HEK293 (cell line): ENCODE results near the gene CEP135.

Source experiments
- CTCF ChIA-PET: fragments of 350-600 bp; formaldehyde crosslinking; extraction: SDS; loops from one replicate; lab custom pipeline; 2021; ENCODE audit warnings: antibody characterized with exemption; lab: Yijun Ruan, JAX
- POLR2A ChIA-PET: fragments of 300-600 bp; formaldehyde crosslinking; extraction: SDS; loops from one replicate; lab custom pipeline; 2020; ENCODE audit warnings: antibody characterized with exemption, inconsistent platforms; lab: Yijun Ruan, JAX
- H3K27ac ChIP-seq: fragments of 200-500 bp; sonication (Bioruptor generic); 2 replicates; pipeline ENCODE4 v1.5.1; 2014; ENCODE audit warnings: low read depth, low read length, control low read depth, inconsistent platforms; ENCODE audit errors: extremely low read depth
- H3K36me3 ChIP-seq, 2 experiments: fragments of 200-500 bp in 1 of 2; sonication (Bioruptor generic) in 1 of 2; 1 replicate in 1 of 2; 2 replicates in 1 of 2; pipeline ENCODE4 v1.5.1; 2014 to 2017; ENCODE audit warnings: inconsistent platforms in 2 of 2, low read length in 2 of 2; ENCODE audit not compliant: control insufficient read depth in 2 of 2, insufficient read depth in 1 of 2
- H3K4me1 ChIP-seq: fragments of 200-500 bp; sonication (Bioruptor generic); 2 replicates; pipeline ENCODE4 v1.5.1; 2014; ENCODE audit warnings: mild to moderate bottlenecking, low read length, inconsistent platforms; ENCODE audit not compliant: control insufficient read depth, insufficient read depth
- H3K4me3 ChIP-seq: 2 replicates; pipeline ENCODE4 v1.5.1; 2011; ENCODE audit warnings: low read depth, mild to moderate bottlenecking, control low read depth, low read length, moderate library complexity
- H3K9me3 ChIP-seq: fragments of 200-500 bp; sonication (Bioruptor generic); 2 replicates; pipeline ENCODE4 v1.5.1; 2014; ENCODE audit warnings: low read depth, low read length, inconsistent platforms; ENCODE audit not compliant: control insufficient read depth, insufficient read depth
- FEZF1 ChIP-seq: fragments of 450-650 bp; formaldehyde crosslinking; IDR thresholded peaks from 2 replicates; pipeline ENCODE4 v1.5.1; 2016; ENCODE audit warnings: missing biosample characterization, missing genetic modification characterization
- GLI2 ChIP-seq: fragments of 450-650 bp; formaldehyde crosslinking; IDR thresholded peaks from 2 replicates; pipeline ENCODE4; 2017; ENCODE audit warnings: missing biosample characterization, missing genetic modification characterization, low read depth, borderline replicate concordance
- KLF9 ChIP-seq: fragments of 450-650 bp; formaldehyde crosslinking; IDR thresholded peaks from 2 replicates; pipeline ENCODE4 v1.5.1; 2016; ENCODE audit warnings: missing biosample characterization, missing genetic modification characterization, low read depth
- OSR2 ChIP-seq: fragments of 450-650 bp; formaldehyde crosslinking; IDR thresholded peaks from 2 replicates; pipeline ENCODE4 v1.5.1; 2016; ENCODE audit warnings: missing biosample characterization, missing genetic modification characterization
- OVOL3 ChIP-seq: fragments of 450-650 bp; formaldehyde crosslinking; IDR thresholded peaks from 2 replicates; pipeline ENCODE4 v1.5.1; 2016; ENCODE audit warnings: missing biosample characterization, missing genetic modification characterization
- PBX3 ChIP-seq: sonication (generic); formaldehyde crosslinking; IDR thresholded peaks from 2 replicates; pipeline ENCODE4 v1.8.1; 2022; ENCODE audit warnings: mild to moderate bottlenecking, moderate library complexity, missing genetic modification reagents
- TCF7L2 ChIP-seq: IDR thresholded peaks from 2 replicates; pipeline ENCODE4 v1.6.1; 2011; ENCODE audit warnings: low read depth, mild to moderate bottlenecking, inconsistent platforms, low read length, moderate library complexity, borderline replicate concordance
- ZBTB10 ChIP-seq: fragments of 450-650 bp; formaldehyde crosslinking; IDR thresholded peaks from 2 replicates; pipeline ENCODE4 v1.5.1; 2016; ENCODE audit warnings: missing biosample characterization, missing genetic modification characterization
- ZBTB44 ChIP-seq: fragments of 450-650 bp; IDR thresholded peaks from 2 replicates; pipeline ENCODE4 v1.5.1; 2018; ENCODE audit warnings: missing biosample characterization, mild to moderate bottlenecking, missing genetic modification characterization
- ZFP3 ChIP-seq: fragments of 450-650 bp; formaldehyde crosslinking; IDR thresholded peaks from 2 replicates; pipeline ENCODE4 v1.5.1; 2016; ENCODE audit warnings: low read depth, missing biosample characterization, missing genetic modification characterization
- ZFP37 ChIP-seq: fragments of 450-650 bp; formaldehyde crosslinking; IDR thresholded peaks from 2 replicates; pipeline ENCODE4 v1.5.1; 2016; ENCODE audit warnings: missing biosample characterization, missing genetic modification characterization
- ZNF132 ChIP-seq: fragments of 450-650 bp; formaldehyde crosslinking; IDR thresholded peaks from 2 replicates; pipeline ENCODE4 v1.5.1; 2017; ENCODE audit warnings: missing biosample characterization, missing genetic modification characterization, borderline replicate concordance
- ZNF184 ChIP-seq: fragments of 450-650 bp; IDR thresholded peaks from 2 replicates; pipeline ENCODE4 v1.5.1; 2018; ENCODE audit warnings: missing biosample characterization, mild to moderate bottlenecking, missing genetic modification characterization
- ZNF239 ChIP-seq: fragments of 450-650 bp; formaldehyde crosslinking; IDR thresholded peaks from 2 replicates; pipeline ENCODE4 v1.5.1; 2016; ENCODE audit warnings: missing biosample characterization, missing genetic modification characterization
- ZNF433 ChIP-seq: fragments of 450-650 bp; formaldehyde crosslinking; IDR thresholded peaks from 2 replicates; pipeline ENCODE4 v1.5.1; 2016; ENCODE audit warnings: missing biosample characterization, missing genetic modification characterization, low read depth
- ZNF514 ChIP-seq: fragments of 450-650 bp; formaldehyde crosslinking; IDR thresholded peaks from 2 replicates; pipeline ENCODE4 v1.5.1; 2016; ENCODE audit warnings: missing biosample characterization, missing genetic modification characterization
- ZNF624 ChIP-seq: fragments of 450-650 bp; formaldehyde crosslinking; IDR thresholded peaks from 2 replicates; pipeline ENCODE4 v1.5.1; 2017; ENCODE audit warnings: missing biosample characterization, missing genetic modification characterization
- ZNF654 ChIP-seq: fragments of 450-650 bp; formaldehyde crosslinking; IDR thresholded peaks from 2 replicates; pipeline ENCODE4 v1.5.1; 2016; ENCODE audit warnings: low read depth, missing biosample characterization, missing genetic modification characterization
- ZNF664 ChIP-seq: fragments of 450-650 bp; formaldehyde crosslinking; IDR thresholded peaks from 2 replicates; pipeline ENCODE4 v1.5.1; 2016; ENCODE audit warnings: missing biosample characterization, missing genetic modification characterization
- ZNF707 ChIP-seq: fragments of 450-650 bp; formaldehyde crosslinking; IDR thresholded peaks from 2 replicates; pipeline ENCODE4 v1.5.1; 2016; ENCODE audit warnings: missing biosample characterization, missing genetic modification characterization
- ZNF791 ChIP-seq: fragments of 450-650 bp; formaldehyde crosslinking; IDR thresholded peaks from 2 replicates; pipeline ENCODE4 v1.5.1; 2016; ENCODE audit warnings: missing biosample characterization, missing genetic modification characterization
- ZSCAN5A ChIP-seq: fragments of 450-650 bp; formaldehyde crosslinking; IDR thresholded peaks from 2 replicates; pipeline ENCODE4 v1.5.1; 2016; ENCODE audit warnings: missing biosample characterization, missing genetic modification characterization

Gene CEP135

GRCh38 chr4:56026596-56026995, 77.9 kb downstream of the CEP135 start:
- ChIA-PET POLR2A (no interaction called here), CTCF (no interaction called here)
- Histone ChIP-seq H3K27ac (no peak overlapping the region), H3K9me3 (no peaks in the 10 kb centered on the region), H3K4me1 (no peaks in the 10 kb centered on the region), H3K36me3 (peaks cover 11 to 68% of the 10 kb centered on the region in 2 experiments; a peak in 2 of 3 replicates), H3K4me3 (no peak overlapping the region)
- TF ChIP-seq ZNF707 (tag by site-specific recombination) (no peak), TCF7L2 (no peak), ZNF239 (tag by site-specific recombination) (no peak), ZNF514 (tag by site-specific recombination) (no peak), ZNF624 (no peak), ZSCAN5A (no peak), ZNF132 (no peak), OVOL3 (tag by site-specific recombination) (no peak), ZBTB44 (tag by site-specific recombination) (no peak), ZNF791 (no peak), GLI2 (no peak)

GRCh38 chr4:56028165-56028564, 79.4 kb downstream of the CEP135 start:
- TF ChIP-seq TCF7L2 (no peak), ZNF184 (peak; percentile 97)
- Histone ChIP-seq H3K9me3 (no peaks in the 10 kb centered on the region), H3K4me1 (no peaks in the 10 kb centered on the region), H3K36me3 (peaks cover 11 to 58% of the 10 kb centered on the region in 2 experiments; a peak in 2 of 3 replicates), H3K4me3 (no peak overlapping the region), H3K27ac (no peak overlapping the region)
- ChIA-PET POLR2A (no interaction called here), CTCF (no interaction called here)

- no peak overlapping the region for H3K4me3 ChIP-seq
- no peak overlapping the region for H3K27ac ChIP-seq
- H3K4me1 ChIP-seq: no peaks in the 10 kb centered on the region
- H3K36me3 ChIP-seq: no peaks in the 10 kb centered on the region
- ChIA-PET CTCF (no interaction called here), POLR2A (no interaction called here)
- no peak for TF ChIP-seq TCF7L2
- TF ChIP-seq ZFP37 (tag by site-specific recombination): no peak
- TF ChIP-seq ZNF654 (tag by site-specific recombination): no peak
- TF ChIP-seq ZNF433 (tag by site-specific recombination): no peak
- no peaks in the 10 kb centered on the region for H3K9me3 ChIP-seq
Observed at GRCh38 chr4:56038487-56039162, 89.9 kb downstream of the CEP135 start.

- H3K4me3 ChIP-seq: no peak overlapping the region
- ChIA-PET CTCF (no interaction called here), POLR2A (no interaction called here)
- no peaks in the 10 kb centered on the region for H3K4me1 ChIP-seq
- H3K27ac ChIP-seq: no peak overlapping the region
- no peaks in the 10 kb centered on the region for H3K9me3 ChIP-seq
- TF ChIP-seq ZNF239 (tag by site-specific recombination) (no peak), PBX3 (no peak), FEZF1 (tag by site-specific recombination) (no peak), ZNF654 (tag by site-specific recombination) (no peak), OSR2 (tag by site-specific recombination) (no peak), ZFP3 (tag by site-specific recombination) (no peak), ZBTB10 (no peak), KLF9 (tag by site-specific recombination) (no peak), ZNF664 (tag by site-specific recombination) (no peak)
- no peaks in the 10 kb centered on the region for H3K36me3 ChIP-seq
Observed at GRCh38 chr4:56040842-56041241, 92.1 kb downstream of the CEP135 start.
